ENCODE results near the gene SZT2. TPM values are rescaled to one million over a fixed set of nuclear protein-coding genes. Genes with fewer than 3 reads are reported as not detected.
"Not testable (repeated sequence)": the region's sequence is repeated elsewhere in the genome, so short reads cannot be mapped to it uniquely, and the experiment has no call there.

The SZT2 gene
- total and polyA plus RNA-seq, 9 donors = 10.5 to 20.1 (median 14.9) TPM

- Histone ChIP-seq H3K27me3 (ENCODE audit: control insufficient read depth, insufficient read depth, low read length) (no peaks in the 10 kb centered on the region), H3K9me3 (replicated peaks; ENCODE audit: control insufficient read depth, low read depth, low read length) (no peaks in the 10 kb centered on the region), H3K4me3 (ENCODE audit: low read length) (no peak overlapping the region), H3K4me1 (ENCODE audit: control insufficient read depth, insufficient read depth, low read length) (no peaks in the 10 kb centered on the region), H3K36me3 (ENCODE audit: control insufficient read depth, insufficient read depth, low read length) (peaks cover 64% of the 10 kb centered on the region), H3K27ac (ENCODE audit: low read length) (no peak overlapping the region)
- WGBS (ENCODE audit: insufficient coverage) = 94% methylated on average over 5 of the region's 6 CpGs
- no peak for DNase-seq
These were observed 14.7 kb downstream of the SZT2 start for GRCh38 chr1:43404353-43404752.

GRCh38 chr1:43405219-43405875, 15.6 kb downstream of the SZT2 start:
- H3K4me3 ChIP-seq (ENCODE audit: low read length) = no peak overlapping the region
- peaks cover 64% of the 10 kb centered on the region for H3K36me3 ChIP-seq (ENCODE audit: control insufficient read depth, insufficient read depth, low read length)
- WGBS (ENCODE audit: insufficient coverage) = 94% methylated on average over 4 of the region's 6 CpGs
- no peak overlapping the region for H3K27ac ChIP-seq (ENCODE audit: low read length)
- no peak for DNase-seq
- no peaks in the 10 kb centered on the region for H3K27me3 ChIP-seq (ENCODE audit: control insufficient read depth, insufficient read depth, low read length)
- no peaks in the 10 kb centered on the region for H3K9me3 ChIP-seq (replicated peaks; ENCODE audit: control insufficient read depth, low read depth, low read length)
- H3K4me1 ChIP-seq (ENCODE audit: control insufficient read depth, insufficient read depth, low read length) = no peaks in the 10 kb centered on the region

- Histone ChIP-seq H3K4me1 (ENCODE audit: control insufficient read depth, insufficient read depth, low read length) (no peaks in the 10 kb centered on the region), H3K27me3 (ENCODE audit: control insufficient read depth, insufficient read depth, low read length) (no peaks in the 10 kb centered on the region), H3K9me3 (replicated peaks; ENCODE audit: control insufficient read depth, low read depth, low read length) (no peaks in the 10 kb centered on the region), H3K4me3 (ENCODE audit: low read length) (no peak overlapping the region), H3K27ac (ENCODE audit: low read length) (no peak overlapping the region), H3K36me3 (ENCODE audit: control insufficient read depth, insufficient read depth, low read length) (peaks cover 64% of the 10 kb centered on the region)
- DNase-seq = no peak
- WGBS (ENCODE audit: insufficient coverage) = 100% methylated on average over 2 of the region's 2 CpGs
These were observed 16.2 kb downstream of the SZT2 start for GRCh38 chr1:43405876-43406234.

GRCh38 chr1:43410571-43410970, 20.9 kb downstream of the SZT2 start:
- no peak for DNase-seq
- Histone ChIP-seq H3K9me3 (replicated peaks; ENCODE audit: control insufficient read depth, low read depth, low read length) (no peaks in the 10 kb centered on the region), H3K4me3 (ENCODE audit: low read length) (no peak overlapping the region), H3K27ac (ENCODE audit: low read length) (no peak overlapping the region), H3K4me1 (ENCODE audit: control insufficient read depth, insufficient read depth, low read length) (no peaks in the 10 kb centered on the region), H3K36me3 (ENCODE audit: control insufficient read depth, insufficient read depth, low read length) (peaks cover 48% of the 10 kb centered on the region), H3K27me3 (ENCODE audit: control insufficient read depth, insufficient read depth, low read length) (no peaks in the 10 kb centered on the region)
- no CpG with 5 or more reads among the region's 3 CpGs for WGBS (ENCODE audit: insufficient coverage)

GRCh38 chr1:43413426-43413825, 23.7 kb downstream of the SZT2 start:
- peaks cover 49% of the 10 kb centered on the region for H3K36me3 ChIP-seq (ENCODE audit: control insufficient read depth, insufficient read depth, low read length)
- no CpG with 5 or more reads among the region's 1 CpG for WGBS (ENCODE audit: insufficient coverage)

GRCh38 chr1:43414634-43415223, 25.0 kb downstream of the SZT2 start:
- H3K27me3 ChIP-seq (ENCODE audit: control insufficient read depth, insufficient read depth, low read length) = no peaks in the 10 kb centered on the region
- peaks cover 55% of the 10 kb centered on the region for H3K36me3 ChIP-seq (ENCODE audit: control insufficient read depth, insufficient read depth, low read length)
- no peaks in the 10 kb centered on the region for H3K9me3 ChIP-seq (replicated peaks; ENCODE audit: control insufficient read depth, low read depth, low read length)
- WGBS (ENCODE audit: insufficient coverage) = 78% methylated on average over 5 of the region's 5 CpGs
- peak; percentile 58 for DNase-seq
- H3K27ac ChIP-seq (ENCODE audit: low read length) = no peak overlapping the region
- H3K4me1 ChIP-seq (ENCODE audit: control insufficient read depth, insufficient read depth, low read length) = no peaks in the 10 kb centered on the region
- no peak overlapping the region for H3K4me3 ChIP-seq (ENCODE audit: low read length)

More at GRCh38 chr1:43413426-43413825, 23.7 kb downstream of the SZT2 start:
- not testable (repeated sequence) for DNase-seq; H3K9me3 ChIP-seq (replicated peaks; ENCODE audit: control insufficient read depth, low read depth, low read length); H3K27ac ChIP-seq (ENCODE audit: low read length); H3K4me3 ChIP-seq (ENCODE audit: low read length); H3K4me1 ChIP-seq (ENCODE audit: control insufficient read depth, insufficient read depth, low read length); H3K27me3 ChIP-seq (ENCODE audit: control insufficient read depth, insufficient read depth, low read length)

GRCh38 chr1:43415901-43416300, 26.2 kb downstream of the SZT2 start:
- no peaks in the 10 kb centered on the region for H3K27me3 ChIP-seq (ENCODE audit: control insufficient read depth, insufficient read depth, low read length)
- 71% methylated on average over 5 of the region's 5 CpGs for WGBS (ENCODE audit: insufficient coverage)
- H3K36me3 ChIP-seq (ENCODE audit: control insufficient read depth, insufficient read depth, low read length) = peaks cover 66% of the 10 kb centered on the region

GRCh38 chr1:43418858-43419257, 29.2 kb downstream of the SZT2 start:
- Histone ChIP-seq H3K27ac (ENCODE audit: low read length) (no peak overlapping the region), H3K27me3 (ENCODE audit: control insufficient read depth, insufficient read depth, low read length) (no peaks in the 10 kb centered on the region), H3K36me3 (ENCODE audit: control insufficient read depth, insufficient read depth, low read length) (peaks cover 83% of the 10 kb centered on the region), H3K4me3 (ENCODE audit: low read length) (no peak overlapping the region), H3K9me3 (replicated peaks; ENCODE audit: control insufficient read depth, low read depth, low read length) (no peaks in the 10 kb centered on the region), H3K4me1 (ENCODE audit: control insufficient read depth, insufficient read depth, low read length) (no peaks in the 10 kb centered on the region)
- 85% methylated on average over 1 of the region's 4 CpGs for WGBS (ENCODE audit: insufficient coverage)
- DNase-seq = no peak

More at GRCh38 chr1:43415901-43416300, 26.2 kb downstream of the SZT2 start:
- Histone ChIP-seq H3K27ac (ENCODE audit: low read length) (no peak overlapping the region), H3K4me1 (ENCODE audit: control insufficient read depth, insufficient read depth, low read length) (no peaks in the 10 kb centered on the region), H3K4me3 (ENCODE audit: low read length) (no peak overlapping the region), H3K9me3 (replicated peaks; ENCODE audit: control insufficient read depth, low read depth, low read length) (no peaks in the 10 kb centered on the region)
- no peak for DNase-seq

GRCh38 chr1:43419627-43420425, 30.1 kb downstream of the SZT2 start:
- WGBS (ENCODE audit: insufficient coverage) = 92% methylated on average over 8 of the region's 13 CpGs
- Histone ChIP-seq H3K27me3 (ENCODE audit: control insufficient read depth, insufficient read depth, low read length) (no peaks in the 10 kb centered on the region), H3K27ac (ENCODE audit: low read length) (no peak overlapping the region), H3K9me3 (replicated peaks; ENCODE audit: control insufficient read depth, low read depth, low read length) (no peaks in the 10 kb centered on the region), H3K4me1 (ENCODE audit: control insufficient read depth, insufficient read depth, low read length) (no peaks in the 10 kb centered on the region), H3K36me3 (ENCODE audit: control insufficient read depth, insufficient read depth, low read length) (peaks cover 91% of the 10 kb centered on the region), H3K4me3 (ENCODE audit: low read length) (no peak overlapping the region)
- DNase-seq = no peak

- H3K4me3 ChIP-seq (ENCODE audit: low read length) = no peak overlapping the region
- peaks cover 91% of the 10 kb centered on the region for H3K36me3 ChIP-seq (ENCODE audit: control insufficient read depth, insufficient read depth, low read length)
- DNase-seq = no peak
- H3K27me3 ChIP-seq (ENCODE audit: control insufficient read depth, insufficient read depth, low read length) = no peaks in the 10 kb centered on the region
- H3K4me1 ChIP-seq (ENCODE audit: control insufficient read depth, insufficient read depth, low read length) = no peaks in the 10 kb centered on the region
- no peaks in the 10 kb centered on the region for H3K9me3 ChIP-seq (replicated peaks; ENCODE audit: control insufficient read depth, low read depth, low read length)
- 97% methylated on average over 9 of the region's 10 CpGs for WGBS (ENCODE audit: insufficient coverage)
- H3K27ac ChIP-seq (ENCODE audit: low read length) = no peak overlapping the region
These were observed 31.2 kb downstream of the SZT2 start for GRCh38 chr1:43420874-43421273.
